Measurements from ENCODE around the gene KCNH6.

Gene KCNH6

DNA sequence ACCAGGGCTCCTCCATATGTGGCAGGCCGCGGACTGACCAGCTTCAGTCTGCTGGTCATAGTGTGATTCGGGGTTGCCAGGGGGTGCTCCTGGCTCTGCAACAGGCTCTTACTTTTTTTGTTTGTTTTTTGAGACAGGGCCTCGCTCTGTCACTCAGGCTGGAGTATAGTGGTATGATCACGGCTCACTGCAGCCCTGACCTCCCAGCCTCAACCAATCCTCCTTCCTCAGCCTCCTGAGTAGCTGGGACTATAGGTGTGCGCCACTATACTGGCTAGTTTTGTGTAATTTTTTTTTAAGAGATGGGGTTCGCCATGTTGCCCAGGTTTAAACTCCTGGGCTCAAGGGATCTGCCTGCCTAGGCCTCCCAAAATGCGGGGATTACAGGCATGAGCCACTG, 11.8 kb upstream of the KCNH6 start:
- ATAC-seq (replicated peaks) (no peak), DNase-seq (no peak)
- H3K4me3 Mint-ChIP-seq: no peak overlapping the region
- H3K4me1 Mint-ChIP-seq (ENCODE audit: low read depth in 2 of 2): no peaks in the 10 kb centered on the region
- H3K27me3 Mint-ChIP-seq: peaks cover 6 to 65% of the 10 kb centered on the region in 2 donors
- no peaks in the 10 kb centered on the region for H3K36me3 Mint-ChIP-seq (ENCODE audit: insufficient read depth)
- H3K27ac Mint-ChIP-seq: no peak overlapping the region
- H3K9me3 Mint-ChIP-seq: no peaks in the 10 kb centered on the region

DNA sequence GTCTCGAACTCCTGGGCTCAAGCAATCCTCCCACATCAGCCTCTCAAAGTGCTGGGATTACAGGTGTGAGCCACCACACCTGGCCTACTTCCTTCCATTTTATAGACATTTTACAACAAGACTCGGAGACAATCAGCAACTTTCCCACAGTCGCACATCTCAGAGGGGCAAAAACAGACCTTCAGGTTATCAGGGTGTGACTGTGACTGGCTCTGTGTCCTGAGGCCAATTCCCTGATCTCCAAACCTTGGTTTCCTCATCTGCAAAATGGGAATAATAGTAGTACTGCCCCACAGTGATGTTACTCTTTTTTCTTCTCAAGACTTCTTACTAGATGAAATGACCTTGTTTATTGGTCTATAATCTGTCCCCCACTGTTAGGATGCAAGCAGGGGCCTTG, 10.8 kb upstream of the KCNH6 start:
- no peak for DNase-seq
- Mint-ChIP-seq H3K36me3 (ENCODE audit: insufficient read depth) (no peaks in the 10 kb centered on the region), H3K27ac (no peak overlapping the region), H3K27me3 (peaks cover 6 to 64% of the 10 kb centered on the region in 2 donors), H3K9me3 (no peaks in the 10 kb centered on the region), H3K4me3 (no peak overlapping the region), H3K4me1 (ENCODE audit: low read depth in 2 of 2) (no peaks in the 10 kb centered on the region)
- no peak for ATAC-seq (replicated peaks)

- H3K4me1 Mint-ChIP-seq (ENCODE audit: low read depth in 2 of 2): no peaks in the 10 kb centered on the region
- H3K36me3 Mint-ChIP-seq (ENCODE audit: insufficient read depth): no peaks in the 10 kb centered on the region
- no peak overlapping the region for H3K27ac Mint-ChIP-seq
- H3K27me3 Mint-ChIP-seq: peaks cover 6 to 63% of the 10 kb centered on the region in 2 donors
- no peaks in the 10 kb centered on the region for H3K9me3 Mint-ChIP-seq
- DNase-seq (no peak), ATAC-seq (replicated peaks) (no peak)
- no peak overlapping the region for H3K4me3 Mint-ChIP-seq
Measured at GRCh38 chr17:63512896-63513644, 10.1 kb upstream of the KCNH6 start.

GRCh38 chr17:63514477-63514876, 8.7 kb upstream of the KCNH6 start:
- Mint-ChIP-seq H3K9me3 (no peaks in the 10 kb centered on the region), H3K4me1 (ENCODE audit: low read depth in 2 of 2) (no peaks in the 10 kb centered on the region), H3K36me3 (ENCODE audit: insufficient read depth) (no peaks in the 10 kb centered on the region), H3K27me3 (peaks cover 0 to 49% of the 10 kb centered on the region in 2 donors), H3K4me3 (no peak overlapping the region), H3K27ac (no peak overlapping the region)
- ATAC-seq (replicated peaks): no peak
- no peak for DNase-seq

GRCh38 chr17:63514974-63515373, 8.2 kb upstream of the KCNH6 start:
- H3K4me3 Mint-ChIP-seq: no peak overlapping the region
- H3K27ac Mint-ChIP-seq: no peak overlapping the region
- H3K27me3 Mint-ChIP-seq: peaks cover 0 to 44% of the 10 kb centered on the region in 2 donors
- no peaks in the 10 kb centered on the region for H3K36me3 Mint-ChIP-seq (ENCODE audit: insufficient read depth)
- ATAC-seq (replicated peaks) (no peak), DNase-seq (no peak)
- no peaks in the 10 kb centered on the region for H3K4me1 Mint-ChIP-seq (ENCODE audit: low read depth in 2 of 2)
- H3K9me3 Mint-ChIP-seq: no peaks in the 10 kb centered on the region

DNA sequence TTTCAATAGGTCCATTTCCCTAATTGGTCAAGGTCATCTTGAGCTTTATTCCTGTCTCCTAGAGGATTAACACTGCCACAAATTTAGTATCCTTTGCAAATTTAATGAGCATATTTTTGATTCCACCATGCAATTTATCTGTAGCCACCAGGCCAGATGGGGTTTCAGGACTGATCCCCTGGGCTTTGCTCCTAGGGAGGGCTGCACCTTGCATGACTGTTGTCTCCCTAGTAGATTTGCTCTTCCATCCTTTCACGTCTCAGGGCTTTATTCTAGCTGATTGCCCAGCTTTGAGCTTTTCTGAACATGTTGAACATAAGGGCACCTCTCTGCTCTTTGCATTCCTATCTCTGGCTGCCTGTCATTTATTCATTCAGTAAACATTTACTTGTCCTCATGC, 7.7 kb upstream of the KCNH6 start:
- no peaks in the 10 kb centered on the region for H3K9me3 Mint-ChIP-seq
- no peaks in the 10 kb centered on the region for H3K4me1 Mint-ChIP-seq (ENCODE audit: low read depth in 2 of 2)
- H3K4me3 Mint-ChIP-seq: no peak overlapping the region
- peaks cover 0 to 41% of the 10 kb centered on the region in 2 donors for H3K27me3 Mint-ChIP-seq
- DNase-seq: no peak
- no peak overlapping the region for H3K27ac Mint-ChIP-seq
- H3K36me3 Mint-ChIP-seq (ENCODE audit: insufficient read depth): no peaks in the 10 kb centered on the region
- ATAC-seq (replicated peaks): no peak

- Mint-ChIP-seq H3K36me3 (ENCODE audit: insufficient read depth) (no peaks in the 10 kb centered on the region), H3K4me1 (ENCODE audit: low read depth in 2 of 2) (no peaks in the 10 kb centered on the region), H3K27me3 (peaks cover 0 to 47% of the 10 kb centered on the region in 2 donors), H3K9me3 (no peaks in the 10 kb centered on the region), H3K4me3 (no peak overlapping the region), H3K27ac (no peak overlapping the region)
- ATAC-seq (replicated peaks) (no peak), DNase-seq (no peak)
Measured at GRCh38 chr17:63516910-63517824, 6.0 kb upstream of the KCNH6 start.

GRCh38 chr17:63517825-63518534, 5.2 kb upstream of the KCNH6 start:
- Mint-ChIP-seq H3K9me3 (no peaks in the 10 kb centered on the region), H3K27ac (no peak overlapping the region), H3K27me3 (peaks cover 0 to 47% of the 10 kb centered on the region in 2 donors), H3K4me1 (ENCODE audit: low read depth in 2 of 2) (peaks cover 0 to under 1% of the 10 kb centered on the region in 2 donors), H3K36me3 (ENCODE audit: insufficient read depth) (peaks cover 3% of the 10 kb centered on the region), H3K4me3 (no peak overlapping the region)
- DNase-seq: no peak
- no peak for ATAC-seq (replicated peaks)

DNA sequence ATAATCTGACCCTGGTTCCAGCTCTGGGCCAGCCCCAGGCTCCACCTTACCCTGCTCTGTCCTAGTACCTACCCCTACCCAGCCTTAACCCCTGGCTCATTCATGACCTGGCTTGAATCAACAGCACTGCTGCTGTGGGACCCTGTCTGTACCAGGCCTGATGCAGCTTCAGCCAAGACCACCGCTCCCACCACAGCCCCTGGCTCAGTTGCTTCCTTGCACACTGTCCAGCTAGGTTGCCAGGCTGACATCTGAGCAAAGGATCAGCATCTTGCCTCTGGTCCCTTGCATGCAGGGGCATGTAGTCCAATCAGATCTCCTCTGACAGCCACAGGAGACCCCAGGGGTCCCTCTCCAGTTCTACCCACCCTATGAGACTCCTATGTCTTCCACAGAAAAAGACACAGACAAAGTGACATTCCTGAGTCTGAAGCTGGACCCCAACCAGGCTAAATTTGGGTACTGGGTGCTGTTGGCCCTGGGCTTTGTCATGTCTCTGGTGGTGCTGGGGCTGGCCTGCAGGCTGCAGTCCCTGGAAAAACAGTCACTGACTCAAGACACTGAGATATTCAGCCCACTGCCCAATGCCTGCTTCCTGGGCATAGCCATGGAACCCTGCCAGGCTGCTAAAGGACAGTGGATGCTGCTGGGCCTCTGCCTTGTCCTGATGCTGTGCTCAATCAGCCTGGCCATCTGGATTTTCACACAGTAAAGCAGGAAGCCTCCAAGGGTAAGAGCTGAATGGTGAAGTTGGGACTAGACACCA, 3.9 kb upstream of the KCNH6 start:
- Mint-ChIP-seq H3K9me3 (no peaks in the 10 kb centered on the region), H3K27me3 (peaks cover 10 to 51% of the 10 kb centered on the region in 2 donors), H3K27ac (no peak overlapping the region), H3K4me1 (ENCODE audit: low read depth in 2 of 2) (peaks cover 4 to 11% of the 10 kb centered on the region in 2 donors), H3K4me3 (no peak overlapping the region), H3K36me3 (ENCODE audit: insufficient read depth) (peaks cover 3% of the 10 kb centered on the region)
- no peak for ATAC-seq (replicated peaks)
- DNase-seq: no peak

DNA sequence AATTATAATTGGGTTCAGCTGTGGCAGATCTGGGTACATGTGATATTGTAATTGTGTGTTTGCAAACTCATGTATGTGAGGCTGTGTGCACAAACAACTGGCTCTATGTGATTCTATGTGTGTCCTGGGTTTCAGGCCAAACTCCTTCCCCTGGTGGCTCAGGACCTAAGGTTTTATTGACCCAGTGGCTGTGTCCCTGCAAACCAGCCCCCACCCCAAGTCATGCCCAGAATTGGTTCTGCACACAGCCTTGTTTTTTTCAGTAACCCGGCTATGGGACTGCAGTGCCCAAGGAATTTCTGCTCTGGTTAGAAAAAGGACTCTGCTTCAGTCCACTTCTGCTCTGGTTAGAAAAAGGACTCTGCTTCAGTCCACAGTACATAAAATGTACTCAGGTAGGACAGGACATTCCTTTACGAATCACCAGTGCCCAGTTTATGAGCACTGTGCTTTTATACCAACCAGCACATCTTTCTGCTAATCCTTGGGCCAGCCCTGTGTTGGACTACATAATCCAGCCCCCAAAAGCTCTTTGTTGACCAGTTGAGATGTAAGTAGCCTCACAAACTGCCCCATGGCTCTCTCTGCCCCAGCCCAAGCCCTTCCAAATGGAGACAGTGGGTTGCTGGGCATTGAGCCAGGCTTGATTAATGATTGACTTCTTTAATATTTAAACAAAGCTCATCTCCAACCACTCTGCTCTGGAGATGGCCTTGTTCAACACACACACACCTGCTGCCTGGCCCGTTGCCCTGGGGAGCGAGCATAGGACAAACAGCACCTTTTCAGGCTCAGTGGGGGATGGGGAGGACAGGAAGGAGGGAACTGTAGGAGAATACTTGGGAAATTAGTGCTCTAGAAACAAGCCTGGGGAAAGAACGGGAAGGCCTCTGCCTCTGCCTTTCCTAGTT, 2.9 kb upstream of the KCNH6 start:
- no peak overlapping the region for H3K27ac Mint-ChIP-seq
- DNase-seq: no peak
- H3K4me3 Mint-ChIP-seq: no peak overlapping the region
- H3K9me3 Mint-ChIP-seq: no peaks in the 10 kb centered on the region
- no peak for ATAC-seq (replicated peaks)
- H3K4me1 Mint-ChIP-seq (ENCODE audit: low read depth in 2 of 2): peaks cover 4 to 11% of the 10 kb centered on the region in 2 donors
- peaks cover 19 to 52% of the 10 kb centered on the region in 2 donors for H3K27me3 Mint-ChIP-seq
- H3K36me3 Mint-ChIP-seq (ENCODE audit: insufficient read depth): peaks cover 3% of the 10 kb centered on the region

DNA sequence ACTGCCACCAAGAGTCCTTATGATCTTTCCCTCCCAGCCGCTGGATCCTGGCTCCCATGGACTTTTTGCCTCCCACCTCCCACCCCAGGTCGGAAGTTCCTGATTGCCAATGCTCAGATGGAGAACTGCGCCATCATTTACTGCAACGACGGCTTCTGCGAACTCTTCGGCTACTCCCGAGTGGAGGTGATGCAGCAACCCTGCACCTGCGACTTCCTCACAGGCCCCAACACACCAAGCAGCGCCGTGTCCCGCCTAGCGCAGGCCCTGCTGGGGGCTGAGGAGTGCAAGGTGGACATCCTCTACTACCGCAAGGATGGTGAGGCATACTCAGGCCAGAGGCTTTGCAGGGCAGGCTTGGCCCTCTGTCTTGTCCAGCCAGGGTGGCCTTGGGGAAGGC, 893 bp downstream of the KCNH6 start:
- Mint-ChIP-seq H3K36me3 (ENCODE audit: insufficient read depth) (peaks cover 3% of the 10 kb centered on the region), H3K27ac (no peak overlapping the region), H3K9me3 (no peaks in the 10 kb centered on the region), H3K4me3 (peak overlapping the region; percentile 27 to 60), H3K4me1 (ENCODE audit: low read depth in 2 of 2) (peaks cover 4 to 11% of the 10 kb centered on the region in 2 donors), H3K27me3 (peaks cover 25 to 51% of the 10 kb centered on the region in 2 donors)
- DNase-seq (no peak), ATAC-seq (replicated peaks) (no peak)
